ENCODE results near the gene NKX1-2.

The NKX1-2 gene

DNA sequence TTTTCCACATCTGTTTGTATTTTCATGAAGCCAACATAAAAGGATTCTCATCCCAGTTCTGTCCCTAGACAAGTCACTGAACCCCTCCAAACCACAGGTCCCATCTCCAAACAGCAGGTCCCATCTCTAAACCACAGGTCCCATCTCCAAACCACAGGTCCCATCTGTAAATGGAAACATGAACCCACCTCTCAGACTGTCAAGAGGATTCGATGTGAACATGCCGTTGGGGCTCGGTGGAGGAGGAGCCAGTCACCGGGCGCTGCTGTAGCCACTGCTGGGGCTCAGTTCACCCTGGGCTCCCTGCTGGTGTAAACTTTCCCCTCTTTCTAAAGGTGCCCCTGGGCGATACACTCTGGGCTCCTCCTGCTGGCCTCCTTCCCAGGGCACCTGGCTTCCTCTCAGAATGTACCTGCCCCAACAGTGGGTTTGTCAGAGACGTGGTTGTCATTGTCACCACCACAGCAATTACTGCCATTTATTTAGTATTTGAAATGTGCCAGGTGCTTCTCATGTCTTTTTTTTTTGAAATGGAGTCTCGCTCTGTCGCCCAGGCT lies 24.8 kb upstream of the NKX1-2 start:
- no peak for DNase-seq

DNA sequence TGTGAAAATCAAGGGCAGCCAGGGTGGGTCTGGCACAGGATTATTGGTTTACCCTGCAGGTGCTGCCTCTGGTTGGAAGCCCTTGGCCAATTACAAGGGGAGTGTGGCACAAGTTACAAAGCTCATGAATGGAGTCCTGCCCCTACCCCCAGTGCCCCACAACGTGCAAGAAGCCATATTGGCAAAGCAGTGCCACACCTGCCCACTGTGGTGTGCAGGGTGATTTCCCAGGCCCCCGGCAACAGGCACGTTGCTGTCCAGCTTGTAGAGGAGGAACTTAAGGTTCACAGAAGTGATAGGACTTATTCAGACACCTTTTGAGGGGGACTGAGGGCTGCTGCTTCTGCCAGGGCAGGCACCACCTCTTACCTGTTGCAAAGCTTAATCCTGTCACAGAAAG lies 23.2 kb upstream of the NKX1-2 start:
- no peak for DNase-seq

DNA sequence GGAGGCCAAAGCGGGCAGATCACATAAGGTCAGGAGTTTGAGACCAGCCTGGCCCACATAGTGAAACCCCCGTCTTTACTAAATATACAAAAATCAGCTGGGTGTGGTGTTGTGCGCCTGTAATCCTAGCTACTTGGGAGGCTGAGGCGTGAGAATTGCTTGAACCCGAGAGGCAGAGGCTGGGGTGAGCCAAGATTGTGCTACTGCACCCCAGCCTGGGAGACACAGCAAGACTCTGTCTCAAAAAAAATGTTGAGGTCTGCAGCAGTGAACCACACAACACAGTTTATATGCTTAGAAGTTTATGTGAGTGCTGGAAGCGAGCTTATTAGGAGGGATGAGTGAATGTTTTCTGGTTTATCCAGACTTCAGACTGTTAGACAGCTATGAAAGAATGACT lies 22.2 kb upstream of the NKX1-2 start:
- DNase-seq = no peak

DNA sequence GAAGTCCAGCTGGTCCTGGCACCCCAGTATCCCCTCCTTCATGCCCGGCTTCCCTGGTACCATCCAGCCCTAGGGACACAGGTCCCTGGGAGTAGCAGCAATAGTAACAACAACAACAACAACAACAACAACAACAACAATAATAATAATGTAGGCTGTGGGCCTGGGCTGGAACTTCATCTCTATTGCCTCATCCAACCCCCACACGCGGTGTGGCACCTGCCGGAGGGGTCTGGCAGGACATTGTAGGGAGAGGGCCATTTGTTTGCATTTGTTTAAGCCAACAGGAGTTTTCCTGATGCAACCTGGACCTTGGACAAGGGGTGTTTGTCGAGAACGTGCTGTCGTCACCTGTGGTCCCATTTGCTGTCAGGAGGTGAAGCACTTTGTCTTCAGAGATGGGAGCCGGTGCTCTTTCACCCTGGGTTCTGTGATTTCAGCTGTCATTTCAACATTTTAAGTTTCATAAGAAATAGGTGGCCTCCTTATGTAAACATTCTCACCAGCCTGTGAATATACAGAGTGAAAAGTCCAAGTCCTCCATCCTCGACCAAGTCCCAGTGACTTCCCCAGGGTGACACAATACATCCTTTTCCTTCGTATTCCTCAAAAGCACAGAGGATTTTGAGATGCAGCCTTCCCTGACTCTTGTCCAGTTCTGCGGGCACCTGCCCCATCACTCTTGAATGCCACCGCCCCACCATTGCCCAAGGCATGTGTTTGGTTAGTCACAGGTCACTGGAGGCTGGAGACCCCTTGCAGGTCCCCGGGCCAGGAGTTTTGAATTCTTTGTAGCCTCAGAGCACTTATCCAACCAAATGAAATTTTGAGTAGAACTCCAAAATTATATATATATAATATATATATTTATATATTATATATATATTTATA lies 21.0 kb upstream of the NKX1-2 start:
- peak; percentile 15 for DNase-seq

DNA sequence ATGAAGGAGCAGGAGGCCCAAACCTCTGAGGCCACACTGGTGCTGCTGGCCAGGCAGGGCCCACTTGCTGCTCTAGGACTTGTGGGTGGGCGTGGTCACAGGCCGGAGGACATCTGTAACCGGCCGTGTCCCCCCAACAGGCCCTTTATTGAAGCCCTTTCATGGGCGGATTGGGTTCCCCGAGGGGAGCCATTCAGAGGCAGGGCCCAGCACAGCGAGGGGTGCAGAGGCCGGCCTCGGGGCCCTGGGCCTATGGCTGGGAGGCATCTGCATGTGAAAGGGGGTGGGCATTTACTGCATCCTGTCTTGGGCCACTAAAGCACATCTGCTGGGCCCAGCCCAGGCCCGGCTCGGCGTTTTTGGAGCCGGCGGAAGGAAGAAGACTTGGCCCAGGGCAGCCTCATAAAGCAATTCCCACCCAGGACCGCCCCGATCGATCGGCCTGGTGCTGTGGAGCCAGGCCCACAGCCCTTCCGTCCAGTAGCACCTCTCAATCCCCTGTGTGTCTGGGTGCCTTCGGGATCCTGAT lies 20.2 kb upstream of the NKX1-2 start:
- no peak for DNase-seq

DNA sequence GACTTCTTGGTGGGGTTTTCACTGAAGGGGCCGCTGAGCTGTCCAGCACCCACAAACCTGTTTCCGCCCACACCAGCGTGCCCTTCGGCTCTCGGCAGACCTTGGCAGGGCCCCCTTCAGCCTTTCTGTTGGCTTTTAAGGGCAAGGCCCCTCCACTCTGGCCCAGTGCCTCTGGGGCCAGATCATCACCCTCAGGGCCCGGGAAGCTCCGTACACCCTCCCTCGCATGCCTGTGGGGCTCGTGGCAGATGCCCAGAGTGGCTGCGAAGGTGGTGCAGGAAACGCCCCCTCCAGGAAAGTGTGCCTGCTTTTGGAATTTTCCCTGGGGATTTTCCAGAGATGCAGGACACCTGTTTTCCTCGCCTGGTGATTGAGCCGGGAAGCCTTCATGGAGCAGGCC lies 18.8 kb upstream of the NKX1-2 start:
- DNase-seq = no peak

DNA sequence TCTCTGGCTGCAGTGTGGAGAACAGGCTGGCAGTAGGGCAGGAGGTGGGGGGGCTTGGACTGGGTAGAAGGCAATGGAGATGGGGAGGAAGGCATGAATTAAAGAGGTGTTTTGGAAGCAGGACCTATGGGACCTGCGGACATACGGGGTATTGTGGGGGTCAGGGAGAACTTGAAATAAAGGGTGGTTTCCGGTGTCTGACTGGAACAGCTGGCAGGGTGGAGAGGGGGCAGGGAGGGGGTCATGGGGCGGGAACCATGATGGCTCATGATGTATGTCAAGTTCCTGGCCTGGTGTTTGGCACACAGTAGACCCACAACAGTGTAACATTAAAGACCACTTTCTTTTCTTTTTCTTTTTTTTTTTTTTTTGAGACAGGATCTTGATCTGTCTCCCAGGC lies 17.3 kb upstream of the NKX1-2 start:
- DNase-seq = no peak

DNA sequence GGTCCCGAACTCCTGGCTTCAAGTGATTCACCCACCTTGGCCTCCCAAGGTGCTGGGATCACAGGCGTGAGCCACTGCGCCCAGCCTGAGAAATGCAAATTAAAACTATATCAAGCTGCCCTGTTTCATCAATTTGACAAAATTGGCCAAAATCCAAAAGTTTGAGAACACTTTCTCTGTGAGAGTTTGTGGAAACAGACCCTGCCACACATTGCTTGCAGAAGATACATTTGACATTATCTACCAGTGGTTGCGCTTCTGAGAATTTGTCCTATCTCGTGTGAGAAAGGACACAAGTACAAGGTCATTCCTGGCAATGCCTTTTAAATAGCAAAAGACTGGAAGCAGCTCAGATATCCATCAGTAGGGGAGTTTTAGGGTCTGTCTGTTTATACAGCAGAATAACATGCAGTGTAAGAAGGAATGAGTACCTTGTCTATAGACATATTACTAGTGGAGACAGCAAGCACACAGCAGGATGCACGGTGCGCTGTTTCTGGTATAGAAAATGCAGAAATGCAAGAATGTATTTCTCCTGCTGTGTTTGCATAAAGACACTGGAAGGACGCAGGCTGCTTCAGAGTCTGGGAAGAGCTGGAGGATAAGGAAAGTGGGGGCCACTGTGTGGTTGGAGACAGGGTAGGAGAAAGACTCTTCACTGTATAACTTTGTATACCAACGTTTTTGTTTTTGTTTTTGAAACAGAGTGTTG lies 16.1 kb upstream of the NKX1-2 start:
- DNase-seq = no peak

DNA sequence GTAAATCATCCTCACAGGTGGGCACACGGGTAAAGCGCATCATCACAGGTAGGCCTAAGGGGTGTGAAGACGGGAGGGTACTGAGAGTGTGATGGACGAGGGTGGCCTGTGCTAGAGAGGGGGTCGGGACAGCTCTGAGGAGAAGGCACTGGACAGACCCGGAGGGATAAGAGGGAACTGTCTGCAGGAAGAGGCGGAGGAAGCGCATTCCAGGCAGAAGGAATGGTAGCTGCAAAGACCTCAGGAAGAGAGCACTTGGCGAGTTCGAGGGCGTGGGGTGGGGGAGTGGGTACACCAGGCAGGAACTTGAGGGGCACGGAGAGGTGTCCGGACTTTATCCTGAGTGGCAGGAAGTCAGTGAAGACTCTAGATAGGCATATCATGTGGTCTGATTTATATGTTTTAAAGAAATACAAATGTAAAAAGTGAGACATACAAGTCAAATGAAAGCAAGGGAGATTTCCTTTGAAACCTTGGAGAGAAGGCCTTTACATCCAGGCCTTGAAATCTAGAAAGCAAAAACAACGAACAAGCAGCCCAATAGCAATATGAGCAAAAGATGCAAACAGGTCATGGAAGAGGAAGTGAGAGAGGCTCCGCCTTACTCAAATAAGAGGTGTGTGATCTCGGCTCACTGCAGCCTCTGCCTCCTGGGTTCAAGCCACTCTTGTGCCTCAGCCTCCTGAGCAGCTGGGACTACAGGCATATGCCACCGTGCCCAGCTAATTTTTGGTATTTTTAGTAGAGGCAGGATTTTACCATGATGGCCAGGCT lies 15.4 kb upstream of the NKX1-2 start:
- DNase-seq = no peak

DNA sequence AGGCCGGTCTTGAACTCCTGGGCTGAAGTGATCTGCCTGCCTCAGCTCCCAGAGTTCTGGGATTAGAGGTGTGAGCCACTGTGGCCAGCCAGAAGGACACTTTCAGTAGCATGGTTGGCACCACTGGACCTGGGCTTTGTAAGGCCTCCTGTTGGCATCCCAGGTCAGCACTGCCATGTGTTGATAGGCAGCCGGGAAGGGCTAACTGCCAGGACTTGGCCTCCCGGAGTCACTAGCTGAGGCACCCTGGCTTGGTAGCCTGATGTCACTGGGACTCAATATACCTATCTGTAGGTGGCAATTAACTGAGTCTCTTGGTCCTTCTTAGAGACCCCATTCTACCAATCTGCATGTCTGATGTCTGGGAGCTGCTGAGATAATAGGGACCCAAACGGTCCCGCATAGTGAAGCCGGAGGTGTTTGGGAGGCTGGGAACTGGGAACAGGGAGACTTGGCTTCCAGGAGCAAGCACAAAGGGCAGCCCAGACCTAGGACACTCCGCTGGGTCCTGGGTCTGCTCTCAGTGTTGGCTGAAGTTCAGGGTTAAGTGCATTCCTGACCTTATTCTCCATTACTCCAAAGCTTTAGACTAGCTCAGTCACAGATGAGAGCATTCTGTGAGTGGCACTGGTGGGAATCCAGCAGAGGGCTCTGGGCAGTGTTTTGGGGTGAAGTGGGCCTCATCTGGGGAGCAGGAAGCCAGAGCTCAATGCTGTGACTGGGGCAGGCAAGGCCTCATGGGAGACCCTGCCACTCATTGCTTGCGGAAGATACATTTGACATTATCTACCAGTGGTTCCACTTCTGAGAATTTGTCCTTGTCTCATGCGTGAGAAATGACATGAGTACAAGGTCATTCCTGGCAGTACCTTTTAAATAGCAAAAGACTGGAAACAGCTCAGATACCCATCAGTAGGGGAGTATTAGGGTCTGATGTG lies 14.5 kb upstream of the NKX1-2 start:
- DNase-seq = no peak

DNA sequence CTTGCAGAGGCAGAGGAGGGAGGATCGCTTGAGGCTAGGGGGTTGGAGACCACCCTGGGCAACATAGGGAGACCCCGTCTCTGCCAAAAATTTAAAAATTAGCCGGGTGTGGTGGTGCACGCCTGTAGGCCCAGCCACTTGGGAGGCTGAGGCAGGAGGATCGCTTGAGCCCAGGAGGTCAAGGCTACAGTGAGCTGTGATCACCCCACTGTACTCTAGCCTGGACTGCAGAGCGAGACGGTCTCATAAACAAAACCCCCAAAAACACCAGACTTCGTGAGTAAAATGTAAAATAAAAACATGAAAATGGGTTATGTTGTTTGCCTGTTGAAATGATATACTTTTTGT lies 12.5 kb upstream of the NKX1-2 start:
- DNase-seq = no peak

DNA sequence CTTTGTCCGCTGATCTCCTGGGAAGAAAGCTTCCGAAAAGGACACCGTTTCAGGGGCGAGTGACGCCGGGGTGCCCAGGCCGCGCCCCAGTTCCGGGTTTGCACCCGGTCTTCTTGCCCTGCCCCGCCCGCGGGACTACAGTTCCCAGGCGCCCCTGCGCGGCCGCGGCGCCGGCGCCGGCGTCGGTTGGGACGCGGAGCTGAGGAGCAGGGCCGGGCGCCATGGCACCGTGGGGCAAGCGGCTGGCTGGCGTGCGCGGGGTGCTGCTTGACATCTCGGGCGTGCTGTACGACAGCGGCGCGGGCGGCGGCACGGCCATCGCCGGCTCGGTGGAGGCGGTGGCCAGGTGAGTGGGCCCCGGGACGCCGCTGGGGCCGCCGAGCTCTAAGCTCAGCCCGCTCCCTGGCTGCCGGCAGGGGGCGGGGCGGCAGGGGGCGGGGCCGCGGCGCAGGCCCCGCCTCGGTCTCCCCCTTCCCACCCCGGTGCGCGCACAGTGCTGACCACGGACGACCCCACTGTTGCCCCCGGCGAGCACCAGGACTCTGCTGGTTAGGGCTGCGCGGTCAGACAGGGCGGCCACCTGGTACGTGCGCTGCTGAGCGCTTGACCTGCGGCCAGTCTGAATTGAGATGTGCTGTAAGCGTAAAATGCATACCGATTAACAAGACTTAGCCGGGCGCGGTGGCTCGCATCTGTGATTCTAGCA lies 12.0 kb upstream of the NKX1-2 start, which contains the start of gene LHPP:
Gene LHPP (plus strand): TSS at position 182 of the 706 bp plus-strand sequence. CDS start 40 bp downstream, at position 222.
- DNase-seq = peak; percentile 25

DNA sequence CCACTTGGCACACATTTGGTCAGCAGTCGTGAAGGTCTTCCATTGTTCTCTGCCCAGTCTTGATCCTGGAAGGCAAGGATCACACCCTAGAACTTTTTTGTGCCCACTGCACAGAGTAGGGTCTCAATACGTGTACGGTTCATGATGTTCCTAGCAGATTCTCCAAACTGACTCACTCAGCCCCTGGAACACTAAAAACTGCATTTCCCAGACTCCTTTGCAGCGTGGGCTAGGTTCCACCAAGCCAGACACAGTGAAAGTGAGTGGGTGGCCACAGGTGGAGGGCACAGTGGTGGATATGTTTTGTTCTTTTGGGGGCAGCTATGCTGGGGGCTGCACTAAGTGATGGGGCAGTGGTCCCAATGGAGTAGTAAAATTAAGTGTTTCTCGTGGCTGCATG lies 10.3 kb upstream of the NKX1-2 start:
- no peak for DNase-seq

DNA sequence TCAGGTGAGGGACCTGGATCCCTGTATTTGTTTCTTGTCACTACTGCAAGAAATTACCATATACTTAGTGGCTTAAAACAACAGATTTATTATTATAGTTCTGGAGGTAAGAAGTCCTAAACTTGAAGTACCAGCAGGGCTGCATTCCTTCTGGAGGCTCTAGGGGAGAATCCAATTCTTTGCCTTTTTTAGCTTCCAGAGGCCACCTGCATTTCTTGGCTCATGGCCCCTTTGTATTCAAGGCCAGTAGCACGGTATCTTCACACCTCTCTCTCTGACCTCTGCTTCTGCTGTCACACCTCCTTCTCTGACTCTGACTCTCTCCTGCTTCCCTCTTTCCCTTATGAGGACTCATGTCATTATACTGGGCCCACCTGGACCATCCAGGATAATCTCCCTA lies 9.6 kb upstream of the NKX1-2 start:
- no peak for DNase-seq

DNA sequence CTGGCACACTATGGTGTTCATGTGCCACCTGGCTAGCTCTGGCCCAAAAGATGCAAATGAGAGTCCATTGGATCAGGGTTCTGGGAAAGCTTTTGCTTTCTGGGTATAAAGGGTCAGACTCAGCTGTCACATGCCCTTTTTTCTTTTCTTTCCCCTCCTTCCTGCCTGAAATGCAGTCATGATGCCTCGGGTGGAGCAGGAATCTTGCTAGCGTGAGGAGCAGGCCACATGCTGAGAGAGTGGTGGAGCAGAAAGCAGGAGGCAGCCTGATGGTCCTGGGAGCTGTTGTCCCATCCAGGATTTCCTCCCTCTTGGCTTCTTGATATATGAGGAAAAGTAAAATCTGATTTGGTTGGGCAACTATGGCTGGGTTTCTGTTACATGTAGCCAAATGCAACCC lies 9.1 kb upstream of the NKX1-2 start:
- DNase-seq = no peak

DNA sequence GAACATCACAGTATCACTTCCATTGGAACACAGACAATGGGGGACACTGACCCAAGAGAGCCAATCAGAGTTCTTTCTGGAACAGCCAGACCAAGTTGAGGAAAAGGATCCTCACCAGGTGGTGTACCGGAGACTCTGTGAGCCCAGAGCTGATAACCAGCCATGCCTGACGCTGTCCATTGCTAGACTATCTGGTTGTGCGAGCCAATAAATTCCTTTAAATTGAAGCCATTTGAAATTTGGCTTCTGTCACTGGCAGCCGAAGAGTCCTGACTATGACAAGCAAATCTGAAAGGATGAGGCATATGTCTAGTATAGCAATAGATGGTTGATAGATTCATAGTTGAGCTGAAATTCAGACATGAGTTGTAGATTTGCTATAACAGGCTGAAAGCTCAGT lies 8.6 kb upstream of the NKX1-2 start:
- DNase-seq = no peak

DNA sequence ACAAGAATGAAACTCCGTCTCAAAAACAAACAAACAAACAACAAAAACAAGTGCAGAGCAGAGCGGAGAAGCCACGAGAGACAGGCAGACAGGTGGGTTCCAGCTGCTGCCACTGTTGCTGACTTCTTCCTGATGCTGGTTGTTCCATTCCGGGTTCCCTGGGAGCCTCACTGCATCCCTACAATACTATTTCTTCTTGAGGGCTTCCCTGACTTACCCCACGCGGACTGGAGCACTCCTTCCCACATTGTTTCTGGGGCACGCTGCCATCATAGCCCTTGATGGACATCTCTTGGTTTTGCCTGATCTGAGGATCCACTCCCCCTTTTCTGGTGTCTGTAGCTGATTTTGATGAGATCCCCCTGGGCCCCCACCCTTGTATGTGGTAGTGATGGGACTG lies 5.6 kb upstream of the NKX1-2 start:
- no peak for DNase-seq

DNA sequence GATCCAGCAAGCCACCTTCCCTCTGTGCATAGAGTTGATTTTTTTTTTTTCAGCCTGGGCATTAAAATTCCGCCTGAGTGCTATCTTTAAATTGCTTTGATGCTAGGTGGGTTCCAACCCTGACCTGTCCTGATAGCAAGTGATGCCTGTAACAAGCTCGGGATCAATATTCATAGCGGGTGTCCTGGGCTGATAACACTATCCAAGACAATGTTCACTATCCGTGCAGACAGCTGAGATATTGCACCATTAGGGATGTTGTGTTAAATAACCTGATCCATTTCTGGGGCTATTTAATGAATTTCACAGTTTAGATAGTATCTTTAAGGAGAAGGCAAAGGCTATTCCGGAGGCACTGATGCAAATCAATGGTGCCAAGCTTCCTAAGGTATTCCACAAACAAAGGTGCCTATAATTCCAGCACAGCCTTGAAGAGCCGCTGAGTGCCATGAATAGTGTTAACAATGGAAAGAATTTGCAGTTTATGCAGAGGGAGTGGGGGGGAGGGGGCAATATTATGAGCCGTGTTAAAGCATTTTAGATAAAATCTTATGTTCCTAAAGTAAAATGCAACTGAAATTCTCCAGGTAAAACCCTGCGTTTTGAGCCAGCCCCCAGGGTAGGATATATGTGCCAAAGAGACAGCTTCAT lies 4.2 kb upstream of the NKX1-2 start:
- DNase-seq = no peak

DNA sequence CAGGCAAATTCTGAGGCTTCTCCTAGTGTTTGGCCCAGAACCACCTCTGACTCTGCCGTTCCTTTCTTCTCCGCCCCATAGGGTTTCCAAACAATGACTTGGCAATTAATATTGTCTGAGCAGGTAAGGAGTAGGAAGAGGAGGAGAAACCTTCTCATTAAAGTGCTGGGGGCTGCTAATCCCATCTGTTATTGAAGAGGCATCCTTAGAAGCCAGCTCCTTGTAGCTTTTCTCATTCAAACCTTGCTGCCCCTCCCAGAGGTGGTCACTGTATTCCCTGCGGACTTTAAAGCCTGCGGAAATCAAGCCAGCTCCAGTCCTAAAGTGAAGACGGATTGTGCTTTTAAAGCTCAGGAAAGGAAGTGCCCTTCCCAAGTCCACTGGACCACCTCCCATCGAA lies 1.4 kb upstream of the NKX1-2 start:
- DNase-seq = no peak

DNA sequence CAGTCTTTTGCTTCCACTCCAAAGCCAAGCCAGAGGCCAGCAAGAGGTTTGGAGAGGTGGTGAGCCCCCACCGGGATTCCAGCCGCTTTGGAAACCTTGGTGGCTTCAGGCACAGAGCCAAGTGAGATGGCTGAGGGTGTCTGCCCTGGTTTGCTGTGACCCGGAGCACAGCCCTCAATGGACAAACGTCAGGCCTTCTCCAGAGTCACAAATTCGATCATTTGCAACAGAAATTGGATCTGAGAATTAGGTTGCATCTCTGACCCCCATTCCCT lies 885 bp upstream of the NKX1-2 start:
- DNase-seq = no peak

Data from NCI-H526 treated with DMSO at 0.1 percent for 48 hours (cell line).